Stomach (tissue), 9 donors: ENCODE data around the gene WAS. TPM values are rescaled to one million over a fixed set of nuclear protein-coding genes. Genes with fewer than 3 reads are reported as not detected.
"Not testable (repeated sequence)": the region's sequence is repeated elsewhere in the genome, so short reads cannot be mapped to it uniquely, and the experiment has no call there.

Experiments
- DNase-seq, 2 donors: peaks; one replicate each; pipeline versions ENCODE4 v3.0.0 to v3.0.0-alpha.2; 2013 to 2019
- H3K27ac ChIP-seq, 5 donors: fragments of 200-600 bp in 4 of 5; sonication (generic) in 4 of 5; one replicate each; pipeline ENCODE4 v1.5.1; 2013 to 2019; ENCODE audit warnings: mild to moderate bottlenecking in 1 of 5, moderate library complexity in 1 of 5
- H3K27me3 ChIP-seq, 3 donors: fragments of 200-600 bp; sonication (generic); one replicate each; pipeline ENCODE4 v1.5.1; 2017 to 2019; ENCODE audit warnings: mixed run types in 1 of 3
- H3K36me3 ChIP-seq, 4 donors: fragments of 200-600 bp; sonication (generic); 1 replicate in 3 of 4; 2 replicates in 1 of 4; pipeline ENCODE4 v1.5.1; 2016 to 2019
- H3K4me1 ChIP-seq, 4 donors: fragments of 200-600 bp; sonication (generic); one replicate each; pipeline ENCODE4 v1.5.1; 2016 to 2019
- H3K4me3 ChIP-seq, 4 donors: fragments of 200-600 bp; sonication (generic) in 3 of 4; one replicate each; pipeline ENCODE4 v1.5.1; 2016 to 2019; ENCODE audit warnings: mild to moderate bottlenecking in 1 of 4
- H3K9me3 ChIP-seq, 4 donors: fragments of 200-600 bp; sonication (generic); one replicate each; pipeline ENCODE4 v1.5.1; 2016 to 2019
- CTCF ChIP-seq, 7 experiments: fragments of 450-650 bp in 4 of 7; fragments of 200-600 bp in 3 of 7; sonication (generic) in 3 of 7; IDR thresholded peaks; one replicate each; pipeline ENCODE4 v1.5.1; 2016 to 2019; ENCODE audit warnings: antibody characterized with exemption in 7 of 7, control low read depth in 2 of 7, mild to moderate bottlenecking in 1 of 7
- EP300 ChIP-seq: sonication (generic); formaldehyde crosslinking; IDR thresholded peaks from one replicate; pipeline ENCODE4 v1.6.1; 2017; ENCODE audit warnings: antibody characterized with exemption
- POLR2A ChIP-seq, 4 donors: fragments of 450-650 bp; IDR thresholded peaks; one replicate each; pipeline ENCODE4 v1.6.1; 2016; ENCODE audit warnings: antibody characterized with exemption in 4 of 4, control low read depth in 2 of 4, mild to moderate bottlenecking in 1 of 4, moderate library complexity in 1 of 4
- POLR2AphosphoS5 ChIP-seq, 3 donors: sonication (generic); formaldehyde crosslinking; IDR thresholded peaks; one replicate each; pipeline ENCODE4 v1.6.1; 2016; ENCODE audit warnings: antibody characterized with exemption in 3 of 3
- WGBS, 5 donors: extraction: QIAGEN DNeasy Blood & Tissue Kit in 3 of 5; methylation state at CpG; one replicate each; pipeline versions ENCODE4 v1.1.5 to v1.1.7; 2013 to 2018; 5-methylcytosine and 5-hydroxymethylcytosine counted together
- intact Hi-C: fragments of 100-400 bp; cut with DNase I; formaldehyde crosslinking; loops from one replicate; pipeline ENCODE4 v1.15.1; 2023; ENCODE audit warnings: low total_unique reads
- polyA plus RNA-seq, 3 donors: library from polyadenylated mRNA; stranded (reverse); fragments of 200-250 nt; gene quantifications; one replicate each; pipeline ENCODE4 v1.2.3, GENCODE V29; 2013
- total RNA-seq, 5 donors: library from RNA; depleted of rRNA; stranded (reverse); fragments of >200 nt; gene quantifications; one replicate each; pipeline versions ENCODE4 v1.1.0 to v1.2.3, GENCODE V29; 2014 to 2016
- donor health status: healthy with polysubstance abuse.
- donor health status: Bipolar disorder and iron deficiency.
- donor health status: healthy.

WAS gene
- total and polyA plus RNA-seq, 8 donors: 2.3 to 8.4 (median 4.5) TPM

- Histone ChIP-seq H3K9me3 (no peaks in the 10 kb centered on the region), H3K27me3 (no peaks in the 10 kb centered on the region), H3K4me1 (peaks cover 0 to 17% (median 7%) of the 10 kb centered on the region in 4 donors), H3K36me3 (no peaks in the 10 kb centered on the region), H3K27ac (peak overlapping the region; percentile 86 to 94 (median 88)), H3K4me3 (peak overlapping the region; percentile 59 to 71 (median 66))
- intact Hi-C loops: no loop called here
- DNase-seq: peak; percentile 91 to 96
- TF ChIP-seq POLR2A (IDR thresholded peaks at IDR 0.05) (peak in 1 of 4 donors; percentile 43), POLR2AphosphoS5 (IDR thresholded peaks at IDR 0.05) (peak; percentile 1 to 68 (median 50)), CTCF (IDR thresholded peaks at IDR 0.05) (no peak), EP300 (no peak)
- WGBS, 5 donors: 1 to 51% (median 27%) methylated on average over 41 to 67 of the region's 67 CpGs; no CpG with 5 or more reads in 1 of the 5 donors
Observed at GRCh38 chrX:48676106-48676892, 7.3 kb upstream of the WAS start.

GRCh38 chrX:48676893-48677270, 6.7 kb upstream of the WAS start:
- WGBS, 5 donors: 0 to 37% (median 15%) methylated on average over 9 of the region's 9 CpGs; no CpG with 5 or more reads in 1 of the 5 donors
- Histone ChIP-seq H3K4me3 (peak overlapping the region; percentile 59 to 71 (median 66)), H3K27me3 (no peaks in the 10 kb centered on the region), H3K36me3 (no peaks in the 10 kb centered on the region), H3K4me1 (peaks cover 0 to 17% (median 7%) of the 10 kb centered on the region in 4 donors), H3K27ac (peak overlapping the region; percentile 86 to 94 (median 88)), H3K9me3 (no peaks in the 10 kb centered on the region)
- no peak for DNase-seq
- intact Hi-C loops: no loop called here
- TF ChIP-seq POLR2AphosphoS5 (IDR thresholded peaks at IDR 0.05) (no peak), CTCF (IDR thresholded peaks at IDR 0.05) (no peak), POLR2A (IDR thresholded peaks at IDR 0.05) (no peak), EP300 (no peak)

- H3K27me3 ChIP-seq: no peaks in the 10 kb centered on the region
- H3K4me1 ChIP-seq: peaks cover 0 to 17% (median 7%) of the 10 kb centered on the region in 4 donors
- intact Hi-C loops: no loop called here
- H3K4me3 ChIP-seq: peak overlapping the region in 2 of 4 donors; percentile 62 to 71
- peak overlapping the region in 1 of 5 donors; percentile 94 for H3K27ac ChIP-seq
- H3K9me3 ChIP-seq: no peaks in the 10 kb centered on the region
- 29 to 64% (median 46%) methylated on average over 2 to 10 of the region's 10 CpGs for WGBS, 5 donors
- TF ChIP-seq POLR2AphosphoS5 (IDR thresholded peaks at IDR 0.05) (no peak), CTCF (IDR thresholded peaks at IDR 0.05) (no peak), POLR2A (IDR thresholded peaks at IDR 0.05) (no peak), EP300 (no peak)
- no peaks in the 10 kb centered on the region for H3K36me3 ChIP-seq
- DNase-seq: no peak
Observed at GRCh38 chrX:48677516-48677915, 6.1 kb upstream of the WAS start.

- H3K27ac ChIP-seq, H3K36me3 ChIP-seq, H3K9me3 ChIP-seq, H3K4me3 ChIP-seq, intact Hi-C loops, DNase-seq, H3K27me3 ChIP-seq: not testable (repeated sequence)
- H3K4me1 ChIP-seq: peaks cover 0 to 11% (median 7%) of the 10 kb centered on the region in 4 donors
- 31 to 60% (median 42%) methylated on average over 1 to 2 of the region's 2 CpGs for WGBS, 5 donors
Observed at GRCh38 chrX:48680467-48680866, 3.1 kb upstream of the WAS start.

GRCh38 chrX:48680925-48681324, 2.7 kb upstream of the WAS start:
- peak overlapping the region in 1 of 5 donors; percentile 4 for H3K27ac ChIP-seq
- H3K27me3 ChIP-seq, H3K4me3 ChIP-seq, DNase-seq, H3K36me3 ChIP-seq, H3K4me1 ChIP-seq, H3K9me3 ChIP-seq, intact Hi-C loops: not testable (repeated sequence)
- WGBS, 5 donors: 79 to 98% (median 89%) methylated on average over 6 of the region's 6 CpGs
